ENCODE data around the gene COL5A1.

COL5A1 gene

GRCh38 chr9:134626571-134627416 is 14.8 kb upstream of the COL5A1 start:
- no peak for DNase-seq

- DNase-seq: no peak
These were observed 13.9 kb upstream of the COL5A1 start for GRCh38 chr9:134627417-134628353.

GRCh38 chr9:134628354-134628736 is 13.3 kb upstream of the COL5A1 start:
- DNase-seq: no peak

- no peak for DNase-seq
These were observed 12.5 kb upstream of the COL5A1 start for GRCh38 chr9:134629061-134629585.

- no peak for DNase-seq
These were observed 11.8 kb upstream of the COL5A1 start for GRCh38 chr9:134629586-134630392.

GRCh38 chr9:134630393-134630790 is 11.2 kb upstream of the COL5A1 start:
- no peak for DNase-seq

- DNase-seq: no peak
These were observed 10.7 kb upstream of the COL5A1 start for GRCh38 chr9:134630861-134631260.

- no peak for DNase-seq
These were observed 9.7 kb upstream of the COL5A1 start for GRCh38 chr9:134631881-134632280.

GRCh38 chr9:134632329-134632728 is 9.3 kb upstream of the COL5A1 start:
- DNase-seq: no peak

- DNase-seq: no peak
These were observed 8.1 kb upstream of the COL5A1 start for GRCh38 chr9:134633362-134634142.

- DNase-seq: no peak
These were observed 7.4 kb upstream of the COL5A1 start for GRCh38 chr9:134634176-134634575.

GRCh38 chr9:134634667-134635230 is 6.9 kb upstream of the COL5A1 start:
- no peak for DNase-seq

GRCh38 chr9:134635351-134636148 is 6.1 kb upstream of the COL5A1 start:
- no peak for DNase-seq

GRCh38 chr9:134636149-134636507 is 5.5 kb upstream of the COL5A1 start:
- DNase-seq: no peak

- DNase-seq: no peak
These were observed 4.4 kb upstream of the COL5A1 start for GRCh38 chr9:134637241-134637640.

- DNase-seq: no peak
These were observed 3.7 kb upstream of the COL5A1 start for GRCh38 chr9:134637696-134638501.

- DNase-seq: no peak
These were observed 3.0 kb upstream of the COL5A1 start for GRCh38 chr9:134638502-134639090.

GRCh38 chr9:134639994-134640393 is 1.6 kb upstream of the COL5A1 start:
- DNase-seq: no peak

GRCh38 chr9:134640506-134641172 is 964 bp upstream of the COL5A1 start:
- DNase-seq: no peak
